Measurements from ENCODE around the gene ELMO3.

The ELMO3 gene

GRCh38 chr16:67169642-67170167 lies 29.2 kb upstream of the ELMO3 start:
- Histone ChIP-seq H3K4me3 (replicated peaks; ENCODE audit: insufficient read depth, low read length) (peak overlapping the region; percentile 17), H3K27me3 (ENCODE audit: insufficient read depth, poor library complexity, severe bottlenecking) (peaks cover 67% of the 10 kb centered on the region), H3K27ac (replicated peaks) (no peak overlapping the region)
- DNase-seq (ENCODE audit: low read depth in 1 of 2, low spot score in 1 of 2), result no peak
- no peak for TF ChIP-seq REST (IDR thresholded peaks at IDR 0.05; ENCODE audit: insufficient replicate concordance, low read depth)
- peak; percentile 40 for TF ChIP-seq CTCF (IDR thresholded peaks at IDR 0.05; ENCODE audit: insufficient read depth, low read length)
- no peak for TF ChIP-seq GABPA (IDR thresholded peaks at IDR 0.05; ENCODE audit: low read depth)
- TF ChIP-seq POLR2AphosphoS5 (IDR thresholded peaks at IDR 0.05; ENCODE audit: low read depth), result no peak
- TF ChIP-seq SPI1 (IDR thresholded peaks at IDR 0.05; ENCODE audit: borderline replicate concordance, low read depth), result no peak

GRCh38 chr16:67170168-67170948 lies 28.6 kb upstream of the ELMO3 start, which contains the start of gene NOL3:
Gene NOL3 (plus strand): TSS chr16:67170538.
- peaks cover 63% of the 10 kb centered on the region for H3K27me3 ChIP-seq (ENCODE audit: insufficient read depth, poor library complexity, severe bottlenecking)
- TF ChIP-seq CTCF (IDR thresholded peaks at IDR 0.05; ENCODE audit: insufficient read depth, low read length) (no peak), GABPA (IDR thresholded peaks at IDR 0.05; ENCODE audit: low read depth) (no peak), POLR2AphosphoS5 (IDR thresholded peaks at IDR 0.05; ENCODE audit: low read depth) (no peak), REST (IDR thresholded peaks at IDR 0.05; ENCODE audit: insufficient replicate concordance, low read depth) (no peak), SPI1 (IDR thresholded peaks at IDR 0.05; ENCODE audit: borderline replicate concordance, low read depth) (no peak)
- peak within 1 kb of the TSS; percentile 17 for H3K4me3 ChIP-seq (replicated peaks; ENCODE audit: insufficient read depth, low read length)
- no peak within 1 kb of the TSS for H3K27ac ChIP-seq (replicated peaks)
- DNase-seq (ENCODE audit: low read depth in 1 of 2, low spot score in 1 of 2), result no peak

- TF ChIP-seq CTCF (IDR thresholded peaks at IDR 0.05; ENCODE audit: insufficient read depth, low read length) (no peak), REST (IDR thresholded peaks at IDR 0.05; ENCODE audit: insufficient replicate concordance, low read depth) (no peak), POLR2AphosphoS5 (IDR thresholded peaks at IDR 0.05; ENCODE audit: low read depth) (no peak), SPI1 (IDR thresholded peaks at IDR 0.05; ENCODE audit: borderline replicate concordance, low read depth) (no peak), GABPA (IDR thresholded peaks at IDR 0.05; ENCODE audit: low read depth) (no peak)
These were observed 27.8 kb upstream of the ELMO3 start for GRCh38 chr16:67170949-67171649.

More at GRCh38 chr16:67170949-67171649, 27.8 kb upstream of the ELMO3 start:
- Histone ChIP-seq H3K27ac (replicated peaks) (no peak overlapping the region), H3K4me3 (replicated peaks; ENCODE audit: insufficient read depth, low read length) (no peak overlapping the region), H3K27me3 (ENCODE audit: insufficient read depth, poor library complexity, severe bottlenecking) (peaks cover 57% of the 10 kb centered on the region)
- DNase-seq (ENCODE audit: low read depth in 1 of 2, low spot score in 1 of 2), result no peak

Data from HL-60 (cell line).